ENCODE measurements around the gene CCR5. TPM values are rescaled to one million over a fixed set of nuclear protein-coding genes. Genes with fewer than 3 reads are reported as not detected.
A peak's percentile ranks its signal among the peaks of the same experiment; 100 is the strongest.

The CCR5 gene
- total RNA-seq, 4 donors from 2014 or later, result 0.66 to 1.7 (median 1.1) TPM

DNA sequence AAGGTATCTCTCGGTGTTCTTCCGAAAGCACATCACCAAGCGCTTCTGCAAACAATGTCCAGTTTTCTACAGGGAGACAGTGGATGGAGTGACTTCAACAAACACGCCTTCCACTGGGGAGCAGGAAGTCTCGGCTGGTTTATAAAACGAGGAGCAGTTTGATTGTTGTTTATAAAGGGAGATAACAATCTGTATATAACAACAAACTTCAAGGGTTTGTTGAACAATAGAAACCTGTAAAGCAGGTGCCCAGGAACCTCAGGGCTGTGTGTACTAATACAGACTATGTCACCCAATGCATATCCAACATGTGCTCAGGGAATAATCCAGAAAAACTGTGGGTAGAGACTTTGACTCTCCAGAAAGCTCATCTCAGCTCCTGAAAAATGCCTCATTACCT, 12.3 kb upstream of the CCR5 start:
- Histone ChIP-seq H3K9me3 (no peaks in the 10 kb centered on the region), H3K27ac (peak overlapping the region in 1 of 4 donors; percentile 8), H3K27me3 (no peaks in the 10 kb centered on the region), H3K4me3 (no peak overlapping the region), H3K36me3 (no peaks in the 10 kb centered on the region), H3K4me1 (peaks cover 0 to 17% (median 0%) of the 10 kb centered on the region in 4 donors)
- DNase-seq, result no peak
- no peak for TF ChIP-seq POLR2A (IDR thresholded peaks at IDR 0.05)
- TF ChIP-seq, protein P1, sequence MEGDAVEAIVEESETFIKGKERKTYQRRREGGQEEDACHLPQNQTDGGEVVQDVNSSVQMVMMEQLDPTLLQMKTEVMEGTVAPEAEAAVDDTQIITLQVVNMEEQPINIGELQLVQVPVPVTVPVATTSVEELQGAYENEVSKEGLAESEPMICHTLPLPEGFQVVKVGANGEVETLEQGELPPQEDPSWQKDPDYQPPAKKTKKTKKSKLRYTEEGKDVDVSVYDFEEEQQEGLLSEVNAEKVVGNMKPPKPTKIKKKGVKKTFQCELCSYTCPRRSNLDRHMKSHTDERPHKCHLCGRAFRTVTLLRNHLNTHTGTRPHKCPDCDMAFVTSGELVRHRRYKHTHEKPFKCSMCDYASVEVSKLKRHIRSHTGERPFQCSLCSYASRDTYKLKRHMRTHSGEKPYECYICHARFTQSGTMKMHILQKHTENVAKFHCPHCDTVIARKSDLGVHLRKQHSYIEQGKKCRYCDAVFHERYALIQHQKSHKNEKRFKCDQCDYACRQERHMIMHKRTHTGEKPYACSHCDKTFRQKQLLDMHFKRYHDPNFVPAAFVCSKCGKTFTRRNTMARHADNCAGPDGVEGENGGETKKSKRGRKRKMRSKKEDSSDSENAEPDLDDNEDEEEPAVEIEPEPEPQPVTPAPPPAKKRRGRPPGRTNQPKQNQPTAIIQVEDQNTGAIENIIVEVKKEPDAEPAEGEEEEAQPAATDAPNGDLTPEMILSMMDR (IDR thresholded peaks at IDR 0.05), result no peak

DNA sequence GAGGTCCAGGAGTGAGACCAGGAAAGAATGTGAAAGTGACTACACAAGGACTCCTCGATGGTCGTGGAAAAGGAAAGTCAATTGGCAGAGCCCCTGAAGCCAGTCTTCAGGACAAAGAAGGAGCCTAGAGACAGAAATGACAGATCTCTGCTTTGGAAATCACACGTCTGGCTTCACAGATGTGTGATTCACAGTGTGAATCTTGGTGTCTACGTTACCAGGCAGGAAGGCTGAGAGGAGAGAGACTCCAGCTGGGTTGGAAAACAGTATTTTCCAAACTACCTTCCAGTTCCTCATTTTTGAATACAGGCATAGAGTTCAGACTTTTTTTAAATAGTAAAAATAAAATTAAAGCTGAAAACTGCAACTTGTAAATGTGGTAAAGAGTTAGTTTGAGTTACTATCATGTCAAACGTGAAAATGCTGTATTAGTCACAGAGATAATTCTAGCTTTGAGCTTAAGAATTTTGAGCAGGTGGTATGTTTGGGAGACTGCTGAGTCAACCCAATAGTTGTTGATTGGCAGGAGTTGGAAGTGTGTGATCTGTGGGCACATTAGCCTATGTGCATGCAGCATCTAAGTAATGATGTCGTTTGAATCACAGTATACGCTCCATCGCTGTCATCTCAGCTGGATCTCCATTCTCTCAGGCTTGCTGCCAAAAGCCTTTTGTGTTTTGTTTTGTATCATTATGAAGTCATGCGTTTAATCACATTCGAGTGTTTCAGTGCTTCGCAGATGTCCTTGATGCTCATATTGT, 10.8 kb upstream of the CCR5 start:
- no peaks in the 10 kb centered on the region for H3K36me3 ChIP-seq
- TF ChIP-seq POLR2A (IDR thresholded peaks at IDR 0.05), result no peak
- TF ChIP-seq, protein P1 (IDR thresholded peaks at IDR 0.05), result no peak
- no peaks in the 10 kb centered on the region for H3K27me3 ChIP-seq
- H3K4me1 ChIP-seq, result peaks cover 0 to 17% (median 0%) of the 10 kb centered on the region in 4 donors
- no peak for DNase-seq
- H3K9me3 ChIP-seq, result no peaks in the 10 kb centered on the region
- no peak overlapping the region for H3K4me3 ChIP-seq
- H3K27ac ChIP-seq, result peak overlapping the region in 1 of 4 donors; percentile 44

DNA sequence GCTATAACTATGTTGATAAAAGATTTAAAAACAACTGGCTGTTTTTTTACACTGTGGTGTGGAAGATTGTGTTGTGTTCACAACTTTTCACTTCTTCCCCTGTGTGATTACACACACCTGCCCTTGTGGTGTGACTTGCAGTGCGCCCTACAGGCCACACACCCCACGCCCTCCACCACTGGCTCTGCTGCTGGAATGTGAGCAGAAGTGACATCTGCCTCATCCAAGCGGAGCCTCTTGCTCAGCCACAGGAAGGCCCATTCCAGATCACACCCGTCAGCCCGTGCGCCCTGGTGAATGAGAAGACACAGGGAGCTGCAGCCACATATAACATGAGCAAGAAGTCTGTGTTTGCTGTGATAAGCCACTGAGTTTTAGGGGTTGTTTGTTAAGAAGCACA, 9.8 kb upstream of the CCR5 start:
- Histone ChIP-seq H3K27ac (peak overlapping the region in 3 of 4 donors; percentile 10 to 49 (median 13)), H3K9me3 (no peaks in the 10 kb centered on the region), H3K4me1 (peaks cover 0 to 17% (median 0%) of the 10 kb centered on the region in 4 donors), H3K4me3 (no peak overlapping the region), H3K36me3 (no peaks in the 10 kb centered on the region), H3K27me3 (no peaks in the 10 kb centered on the region)
- peak in 1 of 3 donors; percentile 43 for DNase-seq
- no peak for TF ChIP-seq POLR2A (IDR thresholded peaks at IDR 0.05)
- TF ChIP-seq, protein P1 (IDR thresholded peaks at IDR 0.05), result no peak

DNA sequence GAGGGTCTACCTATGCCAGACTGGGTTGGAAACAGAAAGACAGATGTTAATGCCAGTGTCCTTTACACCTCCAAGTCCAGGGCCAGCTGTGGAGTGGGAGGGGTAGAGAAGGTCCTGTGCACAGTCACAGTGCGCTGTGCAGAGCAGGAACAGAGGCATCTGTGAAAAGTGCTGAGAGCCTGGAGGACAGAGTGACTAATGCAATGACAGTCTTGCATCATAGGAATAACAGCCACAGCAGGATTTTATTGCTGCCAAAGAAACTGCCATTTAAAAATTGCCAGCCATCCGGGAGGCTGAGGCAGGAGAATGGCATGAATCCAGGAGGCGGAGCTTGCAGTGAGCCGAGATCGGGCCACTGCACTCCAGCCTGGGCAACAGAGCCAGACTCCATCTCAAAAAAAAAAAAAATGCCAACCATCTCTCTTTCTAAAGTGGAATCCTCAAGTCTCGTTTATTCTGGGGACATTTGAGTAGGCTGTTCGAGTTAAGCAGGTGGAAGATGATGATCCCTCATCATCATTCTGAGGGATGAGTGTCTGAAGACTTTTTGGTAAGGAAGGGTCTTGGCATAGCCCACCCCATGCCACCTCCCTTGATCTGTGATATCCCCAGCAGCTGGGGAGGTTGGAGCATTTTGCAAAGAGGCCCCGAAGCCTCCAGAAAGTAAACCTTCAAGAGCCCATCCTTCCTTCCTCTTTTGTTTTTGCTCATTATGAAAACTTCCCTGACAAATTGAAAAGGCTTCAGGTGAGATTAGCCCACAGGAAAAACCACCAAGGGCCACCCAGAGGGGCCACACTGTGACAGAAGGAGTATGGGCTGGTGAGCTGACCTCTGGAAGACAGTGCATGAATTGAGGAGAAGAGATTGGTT, 9.1 kb upstream of the CCR5 start:
- no peaks in the 10 kb centered on the region for H3K36me3 ChIP-seq
- peak overlapping the region in 2 of 4 donors; percentile 10 to 49 for H3K27ac ChIP-seq
- TF ChIP-seq POLR2A (IDR thresholded peaks at IDR 0.05), result no peak
- TF ChIP-seq, protein P1 (IDR thresholded peaks at IDR 0.05), result no peak

DNA sequence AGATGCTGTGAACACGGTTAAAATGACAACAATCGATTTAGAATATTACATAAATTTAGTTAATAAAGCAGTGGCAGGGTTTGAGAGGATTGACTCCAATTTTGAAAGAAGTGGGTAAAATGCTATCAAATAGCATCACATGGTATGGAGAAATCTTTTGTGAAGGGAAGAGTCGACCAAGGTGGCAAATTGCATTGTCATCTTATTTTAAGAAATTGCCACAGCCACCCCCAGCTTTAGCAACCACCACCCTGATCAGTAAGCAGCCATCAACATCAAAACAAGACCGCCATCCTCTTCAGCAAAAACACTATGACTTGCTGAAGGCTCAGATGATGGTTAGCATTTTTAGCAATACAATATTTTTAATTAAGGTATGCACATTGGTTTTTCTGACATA, 5.7 kb upstream of the CCR5 start:
- H3K4me3 ChIP-seq, result no peak overlapping the region
- H3K4me1 ChIP-seq, result peaks cover 0 to 12% (median 0%) of the 10 kb centered on the region in 4 donors
- no peak for TF ChIP-seq POLR2A (IDR thresholded peaks at IDR 0.05)
- TF ChIP-seq, protein P1 (IDR thresholded peaks at IDR 0.05), result no peak
- no peak overlapping the region for H3K27ac ChIP-seq
- H3K36me3 ChIP-seq, result no peaks in the 10 kb centered on the region
- no peaks in the 10 kb centered on the region for H3K27me3 ChIP-seq
- H3K9me3 ChIP-seq, result no peaks in the 10 kb centered on the region
- DNase-seq, result no peak

More for the DNA sequence above, 9.1 kb upstream of the CCR5 start:
- H3K9me3 ChIP-seq, result no peaks in the 10 kb centered on the region
- DNase-seq, result no peak
- H3K4me1 ChIP-seq, result peaks cover 0 to 17% (median 0%) of the 10 kb centered on the region in 4 donors
- H3K4me3 ChIP-seq, result no peak overlapping the region
- no peaks in the 10 kb centered on the region for H3K27me3 ChIP-seq

Data from Peyer's patch (tissue), 4 donors.